NAMALWA (cell line): ENCODE measurements around the gene FANCC.
"Not testable (repeated sequence)": the region's sequence is repeated elsewhere in the genome, so short reads cannot be mapped to it uniquely, and the experiment has no call there.

Source experiments
- DNase-seq: peaks from one replicate; pipeline ENCODE4 v3.0.0-alpha.2; 2015; ENCODE audit warnings: low spot score

The FANCC gene

GRCh38 chr9:95329061-95329460 lies 11.6 kb upstream of the FANCC start:
- DNase-seq: not testable (repeated sequence)

- DNase-seq: no peak
These were observed 9.8 kb upstream of the FANCC start for GRCh38 chr9:95327239-95327865.

GRCh38 chr9:95325221-95325620 lies 7.7 kb upstream of the FANCC start:
- DNase-seq: no peak

- DNase-seq: no peak
These were observed 343 bp upstream of the FANCC start for GRCh38 chr9:95317893-95318211.

- DNase-seq: peak; percentile 83
These were observed 753 bp downstream of the FANCC start for GRCh38 chr9:95316794-95317118.

- peak; percentile 42 for DNase-seq
These were observed 1.2 kb downstream of the FANCC start for GRCh38 chr9:95316274-95316673.

- DNase-seq: no peak
These were observed 2.3 kb downstream of the FANCC start for GRCh38 chr9:95315108-95315746.

GRCh38 chr9:95313010-95313498 lies 4.5 kb downstream of the FANCC start:
- DNase-seq: no peak

GRCh38 chr9:95311961-95312360 lies 5.5 kb downstream of the FANCC start:
- no peak for DNase-seq

GRCh38 chr9:95307538-95307937 lies 10.0 kb downstream of the FANCC start:
- DNase-seq: no peak

GRCh38 chr9:95306819-95307218 lies 10.7 kb downstream of the FANCC start:
- DNase-seq: no peak

- DNase-seq: no peak
These were observed 11.6 kb downstream of the FANCC start for GRCh38 chr9:95305770-95306492.

- DNase-seq: no peak
These were observed 15.0 kb downstream of the FANCC start for GRCh38 chr9:95302479-95302878.

- DNase-seq: no peak
These were observed 19.7 kb downstream of the FANCC start for GRCh38 chr9:95297760-95298159.

GRCh38 chr9:95297316-95297715 lies 20.2 kb downstream of the FANCC start:
- DNase-seq: no peak

- DNase-seq: no peak
These were observed 20.7 kb downstream of the FANCC start for GRCh38 chr9:95296761-95297160.

GRCh38 chr9:95293296-95293695 lies 24.2 kb downstream of the FANCC start:
- DNase-seq: not testable (repeated sequence)

- DNase-seq: no peak
These were observed 25.3 kb downstream of the FANCC start for GRCh38 chr9:95292226-95292625.

GRCh38 chr9:95286151-95286550 lies 31.4 kb downstream of the FANCC start:
- no peak for DNase-seq

- no peak for DNase-seq
These were observed 32.2 kb downstream of the FANCC start for GRCh38 chr9:95285307-95285706.

- DNase-seq: no peak
These were observed 33.1 kb downstream of the FANCC start for GRCh38 chr9:95284162-95285080.

- DNase-seq: no peak
These were observed 33.8 kb downstream of the FANCC start for GRCh38 chr9:95283673-95284072.
